IMR-90 (cell line): ENCODE data around the gene SEC23A. TPM values are rescaled to one million over a fixed set of nuclear protein-coding genes. Genes with fewer than 3 reads are reported as not detected.

ENCODE experiments used
- ATAC-seq: fragments of 200-7000 bp; cut with Tn5 transposase; 2 replicates; pipeline ENCODE4 v1.9.1; 2020; ENCODE audit warnings: low read depth, mild to moderate bottlenecking, moderate library complexity
- BruUV-seq: library from RNA; stranded (reverse); fragments of 400-500 nt; replicated peaks from 2 replicates; lab custom pipeline; 2021; lab: Mats Ljungman, UMichigan
- CTCF ChIA-PET: fragments of 300-600 bp; formaldehyde crosslinking; extraction: SDS; loops from one replicate; lab custom pipeline; 2021; ENCODE audit warnings: antibody characterized with exemption; lab: Yijun Ruan, JAX
- POLR2A ChIA-PET: fragments of 300-600 bp; sonication (Branson Sonifier 250); formaldehyde crosslinking; loops from one replicate; lab custom pipeline; 2022; ENCODE audit warnings: antibody characterized with exemption; ENCODE audit not compliant: unreplicated experiment; lab: Charles Lee
- DNase-seq: peaks from one replicate; pipeline ENCODE4 v3.0.0; 2013
- H2AFZ ChIP-seq: replicated peaks from 2 replicates; pipeline ENCODE3; 2013; ENCODE audit warnings: low read length, mild to moderate bottlenecking; ENCODE audit not compliant: poor library complexity
- H2AK5ac ChIP-seq: 2 replicates; pipeline ENCODE4 v1.6.1; 2013; ENCODE audit warnings: low read depth, low read length, inconsistent platforms
- H2AK9ac ChIP-seq: replicated peaks from 2 replicates; pipeline ENCODE3; 2013; ENCODE audit warnings: mild to moderate bottlenecking, low read depth, low read length, moderate library complexity; ENCODE audit not compliant: poor library complexity
- H2BK120ac ChIP-seq: 2 replicates; pipeline ENCODE4 v1.6.1; 2013; ENCODE audit warnings: low read depth, low read length, inconsistent platforms
- H2BK15ac ChIP-seq: 3 replicates; pipeline ENCODE4 v1.6.1; 2013; ENCODE audit warnings: low read depth, low read length, inconsistent platforms
- H2BK20ac ChIP-seq: 2 replicates; pipeline ENCODE4 v1.6.1; 2013; ENCODE audit warnings: low read depth, mild to moderate bottlenecking, inconsistent platforms, low read length, moderate library complexity
- H2BK5ac ChIP-seq: 2 replicates; pipeline ENCODE4 v1.6.1; 2013; ENCODE audit warnings: mild to moderate bottlenecking, low read depth, low read length, inconsistent platforms; ENCODE audit not compliant: poor library complexity, severe bottlenecking
- H3K14ac ChIP-seq: replicated peaks from 2 replicates; pipeline ENCODE4 v1.6.1; 2013; ENCODE audit warnings: low read depth, low read length, inconsistent platforms
- H3K18ac ChIP-seq: 2 replicates; pipeline ENCODE4 v1.6.1; 2013; ENCODE audit warnings: low read depth, low read length, control low read depth
- H3K23ac ChIP-seq: 2 replicates; pipeline ENCODE4 v1.6.1; 2013; ENCODE audit warnings: low read depth, low read length, inconsistent platforms
- H3K27ac ChIP-seq: 2 replicates; pipeline ENCODE4 v1.5.1; 2013; ENCODE audit warnings: mild to moderate bottlenecking, control low read depth, low read length; ENCODE audit not compliant: insufficient read depth
- H3K27me3 ChIP-seq: 2 replicates; pipeline ENCODE4 v1.6.1; 2013; ENCODE audit warnings: low read length; ENCODE audit not compliant: control insufficient read depth, insufficient read depth
- H3K36me3 ChIP-seq: 2 replicates; pipeline ENCODE4 v1.6.1; 2013; ENCODE audit warnings: low read length, mixed read lengths; ENCODE audit not compliant: control insufficient read depth, insufficient read depth
- H3K4ac ChIP-seq: 2 replicates; pipeline ENCODE4 v1.6.1; 2013; ENCODE audit warnings: low read depth, low read length, inconsistent platforms
- H3K4me1 ChIP-seq: 2 replicates; pipeline ENCODE4 v1.6.1; 2013; ENCODE audit warnings: low read length, mixed read lengths; ENCODE audit not compliant: control insufficient read depth, insufficient read depth
- H3K4me2 ChIP-seq: 2 replicates; pipeline ENCODE4 v1.6.1; 2013; ENCODE audit warnings: low read depth, mild to moderate bottlenecking, control low read depth, low read length, moderate library complexity
- H3K4me3 ChIP-seq: 2 replicates; pipeline ENCODE4 v1.5.1; 2013; ENCODE audit warnings: low read depth, mild to moderate bottlenecking, control low read depth, low read length, moderate library complexity; ENCODE audit not compliant: insufficient read depth
- H3K56ac ChIP-seq: 2 replicates; pipeline ENCODE4 v1.6.1; 2013; ENCODE audit warnings: low read length, inconsistent platforms; ENCODE audit not compliant: insufficient read depth; ENCODE audit errors: extremely low read depth
- H3K79me1 ChIP-seq, 2 experiments: 2 replicates each; pipeline ENCODE4 v1.6.1; 2013; ENCODE audit warnings: low read length in 2 of 2, inconsistent platforms in 1 of 2, low read depth in 1 of 2
- H3K9ac ChIP-seq: 2 replicates; pipeline ENCODE4 v1.6.1; 2013; ENCODE audit warnings: low read depth, low read length, control low read depth
- H3K9me1 ChIP-seq: 2 replicates; pipeline ENCODE4 v1.6.1; 2013; ENCODE audit warnings: low read length, inconsistent platforms; ENCODE audit not compliant: insufficient read depth
- H3K9me3 ChIP-seq: 2 replicates; pipeline ENCODE4 v1.6.1; 2013; ENCODE audit warnings: low read length; ENCODE audit not compliant: control insufficient read depth, insufficient read depth
- H4K20me1 ChIP-seq: 2 replicates; pipeline ENCODE4 v1.6.1; 2013; ENCODE audit warnings: low read length, inconsistent platforms; ENCODE audit not compliant: insufficient read depth
- H4K5ac ChIP-seq: 2 replicates; pipeline ENCODE4 v1.6.1; 2013; ENCODE audit warnings: mild to moderate bottlenecking, low read depth, low read length, control low read depth
- H4K8ac ChIP-seq, 2 experiments: 2 replicates each; pipeline ENCODE4 v1.6.1; 2013; ENCODE audit warnings: low read depth in 2 of 2, low read length in 2 of 2, control low read depth in 1 of 2, inconsistent platforms in 1 of 2
- H4K91ac ChIP-seq: 2 replicates; pipeline ENCODE4 v1.6.1; 2013; ENCODE audit warnings: low read depth, low read length, inconsistent platforms; ENCODE audit not compliant: insufficient read depth
- BHLHE40 ChIP-seq: fragments of 150-350 bp; IDR thresholded peaks from 2 replicates; pipeline ENCODE4 v1.6.1; 2016; ENCODE audit warnings: mild to moderate bottlenecking, low read depth, low read length
- FOS ChIP-seq: fragments of 150-350 bp; IDR thresholded peaks from 2 replicates; pipeline ENCODE4 v1.6.1; 2016; ENCODE audit warnings: low read depth, low read length
- MAZ ChIP-seq: IDR thresholded peaks from 2 replicates; pipeline ENCODE4 v1.6.1; 2012; ENCODE audit warnings: low read depth, mild to moderate bottlenecking, low read length, improper control_type of control experiment, moderate library complexity, borderline replicate concordance
- USF2 ChIP-seq: fragments of 150-350 bp; IDR thresholded peaks from 2 replicates; pipeline ENCODE4 v1.6.1; 2017; ENCODE audit warnings: mild to moderate bottlenecking, antibody characterized with exemption, low read length, low read depth
- dilution Hi-C: fragments of 300-500 bp; cut with HindIII; formaldehyde crosslinking; loops from one replicate; pipeline ENCODE4 v1.14.3; 2018; ENCODE audit warnings: low sequenced_read_pairs; ENCODE audit not compliant: unreplicated experiment
- in situ Hi-C: fragments of 300-500 bp; cut with MboI; formaldehyde crosslinking; loops from 3 replicates; pipeline ENCODE4 v1.14.3; 2019; ENCODE audit warnings: low sequenced_read_pairs, inconsistent platforms, mixed read lengths
- intact Hi-C: fragments of 100-400 bp; cut with micrococcal nuclease; formaldehyde crosslinking; loops from 2 replicates; pipeline ENCODE4 v1.10.0; 2022
- polyA plus RNA-seq, 3 experiments: library from polyadenylated mRNA; depleted of rRNA; stranded (reverse); fragments of >200 nt; gene quantifications; 2 replicates each; pipeline ENCODE4 v1.2.3, GENCODE V29; 2012; ENCODE audit warnings: low replicate concordance in 1 of 3
- total RNA-seq: library from RNA; depleted of rRNA; stranded (reverse); fragments of >200 nt; gene quantifications from 2 replicates; pipeline ENCODE4 v1.2.3, GENCODE V29; 2012
- TF ChIP-seq, protein P1 (sequence below): fragments of 150-350 bp; IDR thresholded peaks from 2 replicates; pipeline ENCODE4 v1.6.1; 2016; ENCODE audit warnings: low read depth, mild to moderate bottlenecking, low read length, moderate library complexity, borderline replicate concordance

The SEC23A gene
- total and polyA plus RNA-seq, 2 of the 4 experiments (the other 2 are of a cell fraction): 141 to 609 TPM

- Histone ChIP-seq H2BK20ac (no peak overlapping the region), H4K91ac (no peak overlapping the region), H2BK120ac (no peak overlapping the region), H2AFZ (no peak overlapping the region), H3K9me3 (no peaks in the 10 kb centered on the region), H3K56ac (no peak overlapping the region), H4K20me1 (no peaks in the 10 kb centered on the region), H3K27me3 (no peaks in the 10 kb centered on the region), H3K4me1 (no peaks in the 10 kb centered on the region), H3K9ac (no peak overlapping the region), H2AK5ac (no peak overlapping the region), H3K23ac (no peak overlapping the region), H3K36me3 (peaks cover 41% of the 10 kb centered on the region), H3K4me2 (no peak overlapping the region), H3K79me1 (peaks cover 4 to 11% of the 10 kb centered on the region in 2 experiments), H4K5ac (no peak overlapping the region), H3K14ac (no peak overlapping the region), H3K18ac (no peak overlapping the region), H3K27ac (no peak overlapping the region), H2AK9ac (no peak overlapping the region), H3K4ac (no peak overlapping the region), H2BK15ac (no peak overlapping the region), H3K9me1 (peaks cover 3% of the 10 kb centered on the region; the same call in 1 of the 2 replicates), H4K8ac (no peak overlapping the region), H3K4me3 (no peak overlapping the region), H2BK5ac (no peak overlapping the region)
- ChIA-PET POLR2A (no interaction called here), CTCF (interaction anchor here (1.5 kb wide), 1 partner anchor 13 kb away, joined by 6 read pairs; no protein-coding TSS in a partner anchor)
- DNase-seq: no peak
- BruUV-seq: no TSS peak
- intact Hi-C loops (loop anchor here (5.0 kb wide), 1 partner anchor 42 kb away; no protein-coding TSS in a partner anchor), in situ Hi-C loops (no loop called here), dilution Hi-C loops (no loop called here)
- ATAC-seq: no peak
- TF ChIP-seq USF2 (no peak), MAZ (no peak), FOS (no peak), BHLHE40 (no peak)
- TF ChIP-seq, protein P1, sequence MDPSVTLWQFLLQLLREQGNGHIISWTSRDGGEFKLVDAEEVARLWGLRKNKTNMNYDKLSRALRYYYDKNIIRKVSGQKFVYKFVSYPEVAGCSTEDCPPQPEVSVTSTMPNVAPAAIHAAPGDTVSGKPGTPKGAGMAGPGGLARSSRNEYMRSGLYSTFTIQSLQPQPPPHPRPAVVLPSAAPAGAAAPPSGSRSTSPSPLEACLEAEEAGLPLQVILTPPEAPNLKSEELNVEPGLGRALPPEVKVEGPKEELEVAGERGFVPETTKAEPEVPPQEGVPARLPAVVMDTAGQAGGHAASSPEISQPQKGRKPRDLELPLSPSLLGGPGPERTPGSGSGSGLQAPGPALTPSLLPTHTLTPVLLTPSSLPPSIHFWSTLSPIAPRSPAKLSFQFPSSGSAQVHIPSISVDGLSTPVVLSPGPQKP: no peak
Measured at GRCh38 chr14:39035336-39035735, 67.7 kb downstream of the SEC23A start.
